ENCODE measurements around the gene IL18. TPM values are rescaled to one million over a fixed set of nuclear protein-coding genes. Genes with fewer than 3 reads are reported as not detected.

Gene IL18
- total and polyA plus RNA-seq, 2 of the 8 experiments (the other 6 are each of a cell fraction or from before 2014, with no cell fraction given): 0.29 to 0.84 TPM

- no peak overlapping the region for H4K8ac ChIP-seq (ENCODE audit: extremely low read depth, insufficient read depth, low read length)
- CTCF ChIA-PET (ENCODE audit: partially characterized antibody): interaction anchor here (0.5 to 1.7 kb wide), 4 partner anchors 17 to 1555 kb away, joined by 3 to 7 read pairs (median 4); no protein-coding TSS in a partner anchor
- H3K4me1 ChIP-seq (replicated peaks in 1 of 4; ENCODE audit: control insufficient read depth in 3 of 4, insufficient read depth in 4 of 4, low read length in 3 of 4): no peaks in the 10 kb centered on the region
- H2BK20ac ChIP-seq (ENCODE audit: low read length): no peak overlapping the region
- no peak overlapping the region for H3K18ac ChIP-seq (ENCODE audit: extremely low read depth, low read length)
- H4K5ac ChIP-seq (ENCODE audit: insufficient read length, low read depth, low read length): no peak overlapping the region
- H3K36me3 ChIP-seq (ENCODE audit: control insufficient read depth in 2 of 4, insufficient read depth in 4 of 4, low read length in 3 of 4): no peaks in the 10 kb centered on the region
- no peak overlapping the region for H3K4ac ChIP-seq (replicated peaks; ENCODE audit: insufficient read length, low read depth, low read length)
- POLR2A ChIA-PET (ENCODE audit: partially characterized antibody): no interaction called here
- no peaks in the 10 kb centered on the region for H3K27me3 ChIP-seq (replicated peaks in 1 of 4; ENCODE audit: control insufficient read depth in 3 of 4, extremely low read depth in 1 of 4, insufficient read depth in 3 of 4, low read length in 3 of 4)
- no peaks in the 10 kb centered on the region for H4K20me1 ChIP-seq (replicated peaks in 1 of 2; ENCODE audit: control insufficient read depth in 1 of 2, insufficient read depth in 2 of 2, low read length in 2 of 2)
- no peaks in the 10 kb centered on the region for H3K79me2 ChIP-seq (ENCODE audit: control insufficient read depth in 1 of 2, insufficient read depth in 2 of 2, low read length in 2 of 2)
- no peak overlapping the region for H4K91ac ChIP-seq (replicated peaks; ENCODE audit: insufficient read length, low read length)
- no peak overlapping the region for H2BK12ac ChIP-seq (ENCODE audit: low read depth, low read length)
- TF ChIP-seq NANOG (IDR thresholded peaks at IDR 0.05; ENCODE audit: insufficient read depth, low read depth, low read length, poor library complexity, severe bottlenecking) (no peak), KDM4A (IDR thresholded peaks at IDR 0.05; ENCODE audit: low read depth, low read length, severe bottlenecking) (no peak), JUN (IDR thresholded peaks at IDR 0.05; ENCODE audit: low read depth, low read length) (no peak), E2F6 (IDR thresholded peaks at IDR 0.05) (no peak), RBBP5 (IDR thresholded peaks at IDR 0.05; ENCODE audit: borderline replicate concordance, low read depth, low read length) (no peak)
- H3K56ac ChIP-seq (replicated peaks; ENCODE audit: insufficient read length, low read depth, low read length): no peak overlapping the region
- no peak overlapping the region for H3K23ac ChIP-seq (ENCODE audit: insufficient read length)
- no peak for DNase-seq (ENCODE audit: low read depth in 1 of 2, low spot score in 2 of 2)
- H3K9me3 ChIP-seq (ENCODE audit: insufficient read depth in 2 of 2, low read depth in 1 of 2, low read length in 1 of 2): no peaks in the 10 kb centered on the region
- no peak overlapping the region for H2BK5ac ChIP-seq (ENCODE audit: low read depth, low read length)
- H3K27ac ChIP-seq (ENCODE audit: low read depth, low read length): no peak overlapping the region
- no peak overlapping the region for H2BK120ac ChIP-seq (replicated peaks; ENCODE audit: low read depth, low read length)
- H3K9ac ChIP-seq (replicated peaks in 1 of 4; ENCODE audit: extremely low read depth in 1 of 4, low read depth in 3 of 4, low read length in 3 of 4): no peak overlapping the region
- WGBS, 2 experiments (ENCODE audit: extremely low coverage in 1 of 2, insufficient coverage in 1 of 2, insufficient read length in 1 of 2, insufficient replicate concordance in 2 of 2, low coverage in 1 of 2, low lambda C conversion rate in 2 of 2, missing lambda C conversion rate in 1 of 2): 91% methylated on average over 5 of the region's 5 CpGs; no CpG with 5 or more reads in 1 of the 2 experiments
- no peak overlapping the region for H3K4me3 ChIP-seq (ENCODE audit: extremely low read depth in 1 of 4, insufficient read depth in 2 of 4, low read depth in 3 of 4, low read length in 4 of 4)
- no peaks in the 10 kb centered on the region for H3K79me1 ChIP-seq (ENCODE audit: low read depth, low read length)
- no peak overlapping the region for H2AK5ac ChIP-seq (ENCODE audit: low read depth, low read length)
- no peaks in the 10 kb centered on the region; the same call in 1 of the 2 replicates for H3K23me2 ChIP-seq (ENCODE audit: low read depth, low read length)
- H3K4me2 ChIP-seq (ENCODE audit: insufficient read depth in 1 of 2, low read depth in 2 of 2, low read length in 2 of 2): no peak overlapping the region
- FAIRE-seq: no peak
- no peak overlapping the region for H3K14ac ChIP-seq (ENCODE audit: insufficient read length)
- H2BK15ac ChIP-seq (ENCODE audit: low read length): no peak overlapping the region
- H2AFZ ChIP-seq (ENCODE audit: low read length): no peak overlapping the region
Observed at GRCh38 chr11:112129656-112130055, 34.2 kb downstream of the IL18 start.

Data from H1 (cell line).